Osteocyte (in vitro differentiated cells): ENCODE measurements around the gene MROH2A. TPM values are rescaled to one million over a fixed set of nuclear protein-coding genes. Genes with fewer than 3 reads are reported as not detected.

Experiments used
- DNase-seq: peaks from one replicate; pipeline ENCODE4 v3.0.0; 2021; ENCODE audit warnings: mixed read lengths; ENCODE audit not compliant: unreplicated experiment; ENCODE audit errors: extremely low spot score
- H3K27ac Mint-ChIP-seq: one replicate; pipeline ENCODE4 v1.8.0; 2021; ENCODE audit warnings: mild to moderate bottlenecking, mixed read lengths; ENCODE audit not compliant: unreplicated experiment
- H3K27me3 Mint-ChIP-seq: one replicate; pipeline ENCODE4 v1.8.0; 2021; ENCODE audit warnings: mixed read lengths; ENCODE audit not compliant: unreplicated experiment
- H3K36me3 Mint-ChIP-seq: one replicate; pipeline ENCODE4 v1.8.0; 2021; ENCODE audit warnings: mixed read lengths; ENCODE audit not compliant: unreplicated experiment
- H3K4me1 Mint-ChIP-seq: one replicate; pipeline ENCODE4 v1.8.0; 2021; ENCODE audit warnings: mixed read lengths; ENCODE audit not compliant: unreplicated experiment
- H3K4me3 Mint-ChIP-seq: one replicate; pipeline ENCODE4 v1.8.0; 2021; ENCODE audit warnings: mild to moderate bottlenecking, moderate library complexity, mixed read lengths; ENCODE audit not compliant: unreplicated experiment
- H3K9me3 Mint-ChIP-seq: one replicate; pipeline ENCODE4 v1.8.0; 2021; ENCODE audit warnings: mixed read lengths; ENCODE audit not compliant: unreplicated experiment
- total RNA-seq: library from RNA; stranded (reverse); gene quantifications from 2 replicates; pipeline ENCODE4 v1.2.1, GENCODE V29; 2021
- TF ChIP-seq, protein P1 (sequence below): fragments of 200-600 bp; sonication (generic); IDR thresholded peaks from 2 replicates; pipeline ENCODE4 v1.5.0; 2021; ENCODE audit warnings: antibody characterized with exemption, mild to moderate bottlenecking, moderate library complexity

Gene MROH2A
- total RNA-seq, 1 donor from 2014 or later: not detected

- TF ChIP-seq, protein P1, sequence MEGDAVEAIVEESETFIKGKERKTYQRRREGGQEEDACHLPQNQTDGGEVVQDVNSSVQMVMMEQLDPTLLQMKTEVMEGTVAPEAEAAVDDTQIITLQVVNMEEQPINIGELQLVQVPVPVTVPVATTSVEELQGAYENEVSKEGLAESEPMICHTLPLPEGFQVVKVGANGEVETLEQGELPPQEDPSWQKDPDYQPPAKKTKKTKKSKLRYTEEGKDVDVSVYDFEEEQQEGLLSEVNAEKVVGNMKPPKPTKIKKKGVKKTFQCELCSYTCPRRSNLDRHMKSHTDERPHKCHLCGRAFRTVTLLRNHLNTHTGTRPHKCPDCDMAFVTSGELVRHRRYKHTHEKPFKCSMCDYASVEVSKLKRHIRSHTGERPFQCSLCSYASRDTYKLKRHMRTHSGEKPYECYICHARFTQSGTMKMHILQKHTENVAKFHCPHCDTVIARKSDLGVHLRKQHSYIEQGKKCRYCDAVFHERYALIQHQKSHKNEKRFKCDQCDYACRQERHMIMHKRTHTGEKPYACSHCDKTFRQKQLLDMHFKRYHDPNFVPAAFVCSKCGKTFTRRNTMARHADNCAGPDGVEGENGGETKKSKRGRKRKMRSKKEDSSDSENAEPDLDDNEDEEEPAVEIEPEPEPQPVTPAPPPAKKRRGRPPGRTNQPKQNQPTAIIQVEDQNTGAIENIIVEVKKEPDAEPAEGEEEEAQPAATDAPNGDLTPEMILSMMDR: no peak
- Mint-ChIP-seq H3K9me3 (no peaks in the 10 kb centered on the region), H3K27ac (no peak overlapping the region), H3K4me3 (no peak overlapping the region), H3K36me3 (no peaks in the 10 kb centered on the region), H3K4me1 (peaks cover 16% of the 10 kb centered on the region), H3K27me3 (peaks cover 8% of the 10 kb centered on the region)
- peak; percentile 63 for DNase-seq
Measured at GRCh38 chr2:233821196-233821595, 43.1 kb downstream of the MROH2A start.

DNA sequence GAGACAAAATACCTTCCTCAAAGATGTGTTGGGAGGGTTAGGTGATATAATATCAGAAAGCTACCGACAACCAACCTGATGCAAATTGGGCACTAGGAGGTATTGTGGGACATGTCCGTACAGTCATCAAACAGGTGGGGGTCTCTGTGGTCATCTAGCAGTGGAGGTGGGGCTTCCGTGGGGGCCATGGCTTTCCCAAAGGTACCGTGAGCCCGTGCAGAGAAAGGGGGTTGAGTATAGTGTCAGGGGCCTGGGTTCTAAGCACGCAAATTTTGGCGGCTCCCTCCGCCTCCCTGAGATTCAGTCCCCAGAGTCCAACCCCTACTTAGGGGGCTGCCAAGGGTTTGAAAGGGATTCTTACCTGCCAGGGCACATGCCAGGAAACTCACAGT is 43.6 kb downstream of the MROH2A start:
- Mint-ChIP-seq H3K27me3 (peaks cover 8% of the 10 kb centered on the region), H3K27ac (no peak overlapping the region), H3K9me3 (peaks cover 1% of the 10 kb centered on the region), H3K4me1 (peaks cover 11% of the 10 kb centered on the region), H3K4me3 (no peak overlapping the region), H3K36me3 (no peaks in the 10 kb centered on the region)
- DNase-seq: peak; percentile 73
- TF ChIP-seq, protein P1: no peak

GRCh38 chr2:233822101-233822771 is 44.1 kb downstream of the MROH2A start:
- no peaks in the 10 kb centered on the region for H3K36me3 Mint-ChIP-seq
- no peak overlapping the region for H3K4me3 Mint-ChIP-seq
- H3K27ac Mint-ChIP-seq: no peak overlapping the region
- TF ChIP-seq, protein P1: no peak
- DNase-seq: peak; percentile 83
- peaks cover 7% of the 10 kb centered on the region for H3K27me3 Mint-ChIP-seq
- H3K4me1 Mint-ChIP-seq: peaks cover 6% of the 10 kb centered on the region
- peaks cover 4% of the 10 kb centered on the region for H3K9me3 Mint-ChIP-seq

GRCh38 chr2:233822781-233823730 is 44.9 kb downstream of the MROH2A start:
- H3K4me3 Mint-ChIP-seq: no peak overlapping the region
- peak; percentile 75 for DNase-seq
- H3K27ac Mint-ChIP-seq: no peak overlapping the region

More at GRCh38 chr2:233822781-233823730, 44.9 kb downstream of the MROH2A start:
- Mint-ChIP-seq H3K36me3 (no peaks in the 10 kb centered on the region), H3K4me1 (peaks cover under 1% of the 10 kb centered on the region), H3K27me3 (peaks cover 6% of the 10 kb centered on the region), H3K9me3 (peaks cover 4% of the 10 kb centered on the region)
- TF ChIP-seq, protein P1: no peak
